Measurements from ENCODE around the gene CDH4. TPM values are rescaled to one million over a fixed set of nuclear protein-coding genes. Genes with fewer than 3 reads are reported as not detected.

Gene CDH4
- total RNA-seq, 1 experiment from 2014 or later: 25.0 TPM

GRCh38 chr20:61556111-61556510, 304.1 kb downstream of the CDH4 start:
- intact Hi-C loops (cut with micrococcal nuclease): no loop called here
- no TSS peak for BruUV-seq (replicated peaks)
- peaks cover 5% of the 10 kb centered on the region for H3K9me3 Mint-ChIP-seq (ENCODE audit: unreplicated experiment)
- ChIA-PET CTCF (no interaction called here), POLR2A (no interaction called here)
- H3K27me3 Mint-ChIP-seq (ENCODE audit: insufficient read depth, unreplicated experiment): no peaks in the 10 kb centered on the region
- DNase-seq (ENCODE audit: unreplicated experiment): peak; percentile 48
- no peaks in the 10 kb centered on the region for H3K36me3 Mint-ChIP-seq (ENCODE audit: insufficient read depth, unreplicated experiment)
- no peak overlapping the region for H3K27ac Mint-ChIP-seq (ENCODE audit: low read depth, unreplicated experiment)
- no peak overlapping the region for H3K4me3 Mint-ChIP-seq (ENCODE audit: unreplicated experiment)
- no peak for TF ChIP-seq CTCF (IDR thresholded peaks at IDR 0.05; ENCODE audit: unreplicated experiment)
- peaks cover 16% of the 10 kb centered on the region for H3K4me1 Mint-ChIP-seq (ENCODE audit: insufficient read depth, unreplicated experiment)

- no peaks in the 10 kb centered on the region for H3K9me3 Mint-ChIP-seq (ENCODE audit: unreplicated experiment)
- no peak overlapping the region for H3K27ac Mint-ChIP-seq (ENCODE audit: low read depth, unreplicated experiment)
- no peak for TF ChIP-seq CTCF (IDR thresholded peaks at IDR 0.05; ENCODE audit: unreplicated experiment)
- CTCF ChIA-PET: interaction anchor here (0.6 to 0.7 kb wide), 2 partner anchors 48 to 177 kb away, joined by 3 to 4 read pairs; no protein-coding TSS in a partner anchor
- H3K36me3 Mint-ChIP-seq (ENCODE audit: insufficient read depth, unreplicated experiment): no peaks in the 10 kb centered on the region
- intact Hi-C loops (cut with micrococcal nuclease): no loop called here
- H3K27me3 Mint-ChIP-seq (ENCODE audit: insufficient read depth, unreplicated experiment): no peaks in the 10 kb centered on the region
- POLR2A ChIA-PET: no interaction called here
- peaks cover 16% of the 10 kb centered on the region for H3K4me1 Mint-ChIP-seq (ENCODE audit: insufficient read depth, unreplicated experiment)
- BruUV-seq (replicated peaks): no TSS peak
- no peak for DNase-seq (ENCODE audit: unreplicated experiment)
- no peak overlapping the region for H3K4me3 Mint-ChIP-seq (ENCODE audit: unreplicated experiment)
Measured at GRCh38 chr20:61556673-61557072, 304.6 kb downstream of the CDH4 start.

DNA sequence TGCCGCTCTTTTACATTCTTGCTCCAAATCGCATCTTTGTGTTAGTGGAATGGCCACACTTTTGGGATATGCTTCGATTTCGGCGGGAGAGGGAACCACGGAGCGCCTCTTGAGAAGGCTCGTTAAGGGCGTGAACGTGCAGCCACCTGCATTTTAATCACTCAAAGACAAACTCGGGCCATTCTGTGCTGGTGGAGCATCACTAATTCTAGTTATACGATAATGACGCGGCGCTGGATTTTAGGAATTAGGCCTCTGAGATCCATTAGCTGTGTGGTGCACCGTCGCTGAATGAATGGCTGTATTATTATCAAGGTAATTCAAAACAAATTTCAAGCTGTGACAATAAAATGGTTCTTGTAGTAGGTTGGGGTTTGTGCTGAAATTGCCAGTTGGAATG, 305.6 kb downstream of the CDH4 start:
- H3K9me3 Mint-ChIP-seq (ENCODE audit: unreplicated experiment): no peaks in the 10 kb centered on the region
- no peak overlapping the region for H3K4me3 Mint-ChIP-seq (ENCODE audit: unreplicated experiment)
- no peaks in the 10 kb centered on the region for H3K36me3 Mint-ChIP-seq (ENCODE audit: insufficient read depth, unreplicated experiment)
- DNase-seq (ENCODE audit: unreplicated experiment): no peak
- ChIA-PET CTCF (interaction anchor here (0.6 kb wide), 1 partner anchor 1618 kb away, joined by 3 read pairs; the partner anchor contains the start of genes FAM217B and PPP1R3D), POLR2A (no interaction called here)
- H3K4me1 Mint-ChIP-seq (ENCODE audit: insufficient read depth, unreplicated experiment): peaks cover 16% of the 10 kb centered on the region
- H3K27ac Mint-ChIP-seq (ENCODE audit: low read depth, unreplicated experiment): no peak overlapping the region
- no TSS peak for BruUV-seq (replicated peaks)
- intact Hi-C loops (cut with micrococcal nuclease): no loop called here
- TF ChIP-seq CTCF (IDR thresholded peaks at IDR 0.05; ENCODE audit: unreplicated experiment): no peak
- H3K27me3 Mint-ChIP-seq (ENCODE audit: insufficient read depth, unreplicated experiment): no peaks in the 10 kb centered on the region

DNA sequence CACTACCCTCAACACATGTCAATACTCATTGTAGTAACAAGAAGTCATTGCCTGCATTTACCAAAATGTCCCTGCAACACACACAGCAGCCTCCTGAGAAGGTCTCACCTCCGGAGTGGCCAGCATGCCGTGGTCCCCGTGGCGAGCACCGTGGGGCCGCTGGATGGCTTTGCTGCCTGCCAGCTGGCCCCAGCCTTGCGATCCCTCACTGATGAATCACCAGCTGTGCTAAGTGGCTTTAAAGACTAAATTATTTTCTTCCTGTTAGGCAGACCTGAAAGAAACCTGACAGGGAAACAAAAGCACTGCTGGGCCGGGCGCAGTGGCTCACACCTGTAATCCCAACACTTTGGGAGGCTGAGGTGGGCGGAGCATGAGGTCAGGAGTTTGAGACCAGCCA, 306.7 kb downstream of the CDH4 start:
- H3K4me1 Mint-ChIP-seq (ENCODE audit: insufficient read depth, unreplicated experiment): peaks cover 16% of the 10 kb centered on the region
- no peak overlapping the region for H3K4me3 Mint-ChIP-seq (ENCODE audit: unreplicated experiment)
- POLR2A ChIA-PET: no interaction called here

More for the DNA sequence above, 306.7 kb downstream of the CDH4 start:
- Mint-ChIP-seq H3K27ac (ENCODE audit: low read depth, unreplicated experiment) (no peak overlapping the region), H3K36me3 (ENCODE audit: insufficient read depth, unreplicated experiment) (no peaks in the 10 kb centered on the region), H3K9me3 (ENCODE audit: unreplicated experiment) (no peaks in the 10 kb centered on the region), H3K27me3 (ENCODE audit: insufficient read depth, unreplicated experiment) (no peaks in the 10 kb centered on the region)
- CTCF ChIA-PET: no interaction called here
- TF ChIP-seq CTCF (IDR thresholded peaks at IDR 0.05; ENCODE audit: unreplicated experiment): no peak
- no TSS peak for BruUV-seq (replicated peaks)
- intact Hi-C loops (cut with micrococcal nuclease): no loop called here
- no peak for DNase-seq (ENCODE audit: unreplicated experiment)

All from MCF 10A (cell line).